CD4-positive, alpha-beta memory T cell (primary cell): ENCODE measurements around the gene DCP2. TPM values are rescaled to one million over a fixed set of nuclear protein-coding genes. Genes with fewer than 3 reads are reported as not detected.

Source experiments
- CTCF ChIA-PET: fragments of 350-600 bp; sonication (Branson Sonifier 250); formaldehyde crosslinking; loops from one replicate; lab custom pipeline; 2021; ENCODE audit warnings: inconsistent platforms; ENCODE audit not compliant: partially characterized antibody; lab: Charles Lee
- POLR2A ChIA-PET: fragments of 350-600 bp; sonication (Branson Sonifier 250); formaldehyde crosslinking; loops from one replicate; lab custom pipeline; 2021; ENCODE audit not compliant: partially characterized antibody; lab: Charles Lee
- DNase-seq, 5 donors: peaks; one replicate each; pipeline versions ENCODE4 v3.0.0 to v3.0.0-alpha.2; 2020 to 2022; ENCODE audit warnings: mixed read lengths in 1 of 5
- H3K27ac ChIP-seq: one replicate; pipeline ENCODE4 v1.7.0; 2013; ENCODE audit warnings: low read depth, low read length
- H3K27me3 ChIP-seq: 2 replicates; pipeline ENCODE4 v1.7.0; 2013; ENCODE audit warnings: mild to moderate bottlenecking, low read length, moderate library complexity; ENCODE audit not compliant: insufficient read depth
- H3K36me3 ChIP-seq: 2 replicates; pipeline ENCODE4 v1.7.0; 2013; ENCODE audit warnings: mild to moderate bottlenecking, low read length, moderate library complexity; ENCODE audit not compliant: insufficient read depth
- H3K4me1 ChIP-seq: 2 replicates; pipeline ENCODE4 v1.7.0; 2013; ENCODE audit warnings: mild to moderate bottlenecking, low read length, moderate library complexity; ENCODE audit not compliant: insufficient read depth
- H3K4me3 ChIP-seq, 2 donors: one replicate each; pipeline ENCODE4 v1.7.0; 2013; ENCODE audit warnings: low read length in 2 of 2, mild to moderate bottlenecking in 1 of 2
- H3K9me3 ChIP-seq, 2 donors: one replicate each; pipeline ENCODE4 v1.7.0; 2013; ENCODE audit warnings: low read length in 2 of 2, control low read depth in 1 of 2; ENCODE audit not compliant: control insufficient read depth in 1 of 2
- H3K27ac Mint-ChIP-seq, 7 donors: one replicate each; pipeline ENCODE4 v1.8.0; 2020 to 2021; ENCODE audit warnings: mixed read lengths in 7 of 7, mild to moderate bottlenecking in 6 of 7, inconsistent platforms in 3 of 7, moderate library complexity in 3 of 7
- H3K27me3 Mint-ChIP-seq, 2 donors: one replicate each; pipeline ENCODE4 v1.8.0; 2020 to 2021; ENCODE audit warnings: mixed read lengths in 2 of 2
- H3K36me3 Mint-ChIP-seq, 2 donors: one replicate each; pipeline ENCODE4 v1.8.0; 2020 to 2021; ENCODE audit warnings: mixed read lengths in 2 of 2, inconsistent platforms in 1 of 2, mild to moderate bottlenecking in 1 of 2
- H3K4me1 Mint-ChIP-seq, 4 donors: one replicate each; pipeline ENCODE4 v1.8.0; 2020 to 2021; ENCODE audit warnings: mixed read lengths in 4 of 4, mild to moderate bottlenecking in 1 of 4
- H3K4me3 Mint-ChIP-seq, 8 donors: one replicate each; pipeline ENCODE4 v1.8.0; 2020 to 2021; ENCODE audit warnings: mixed read lengths in 8 of 8, mild to moderate bottlenecking in 7 of 8, moderate library complexity in 6 of 8, inconsistent platforms in 3 of 8
- H3K9me3 Mint-ChIP-seq, 8 donors: one replicate each; pipeline ENCODE4 v1.8.0; 2020 to 2021; ENCODE audit warnings: mixed read lengths in 8 of 8, mild to moderate bottlenecking in 5 of 8, inconsistent platforms in 3 of 8, moderate library complexity in 1 of 8
- intact Hi-C: fragments of 100-400 bp; cut with micrococcal nuclease; formaldehyde crosslinking; loops from one replicate; pipeline ENCODE4 v1.15.1; 2023
- polyA plus RNA-seq, 2 donors: library from polyadenylated mRNA; unstranded; fragments of 300-500 nt; fragmentation: Illumina TruSeq; gene quantifications; one replicate each; pipeline ENCODE4 v1.2.3, GENCODE V29; 2021
- total RNA-seq, 2 experiments: library from RNA; stranded (reverse); gene quantifications; one replicate each; pipeline ENCODE4 v1.2.3, GENCODE V29; 2021

DCP2 gene
- total RNA-seq (100 to 1,000 TPM; 116 to 123 TPM), polyA plus RNA-seq (10 to 100 TPM; 54.0 to 75.4 TPM)

DNA sequence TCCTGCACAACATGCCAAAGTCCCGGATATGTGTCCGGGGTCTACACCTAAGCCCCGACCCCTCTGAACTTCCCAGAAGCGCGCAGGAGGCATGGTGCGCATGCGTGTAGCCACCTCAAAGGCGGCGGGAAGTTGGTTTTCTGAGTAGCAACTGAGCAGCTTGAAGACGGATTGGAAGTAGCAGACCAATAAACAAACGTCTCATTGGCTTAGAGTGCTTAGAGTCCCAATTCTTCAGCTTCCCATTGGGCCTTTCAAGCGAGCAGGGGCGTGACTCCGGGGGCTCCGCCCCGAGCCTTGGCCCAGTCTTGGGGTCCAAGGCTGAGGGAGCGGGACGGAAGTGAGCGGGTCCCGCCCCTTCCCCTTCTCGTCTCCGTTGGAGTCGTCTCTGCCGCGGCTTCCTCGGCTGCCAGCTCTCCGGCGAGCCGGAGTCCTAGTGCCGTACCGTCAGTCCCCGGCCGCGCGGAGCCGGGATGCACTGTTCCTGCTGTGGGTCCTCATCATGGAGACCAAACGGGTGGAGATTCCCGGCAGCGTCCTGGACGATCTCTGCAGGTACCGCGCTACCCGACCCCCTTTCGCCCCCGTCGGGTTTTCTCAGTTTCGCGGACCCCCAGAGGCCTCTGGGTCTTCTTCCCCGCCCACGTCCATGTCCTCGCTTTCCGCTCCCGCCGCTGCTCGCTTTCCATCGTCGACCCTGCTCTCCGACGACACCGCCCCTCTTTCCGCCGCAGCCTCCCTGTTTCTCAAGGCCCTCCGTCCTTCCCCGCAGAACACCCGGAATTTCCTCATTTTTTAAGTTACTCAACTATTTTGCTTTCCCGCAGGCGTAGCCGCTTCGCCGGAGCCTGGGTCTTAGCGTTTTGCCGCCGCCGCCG, at the start of gene DCP2:
Gene DCP2, plus strand, starts transcription at position 367 of the 878 bp plus-strand sequence. Its CDS starts 136 bp downstream, at position 503.
- Histone ChIP-seq H3K9me3 (no peaks in the 10 kb centered on the region), H3K4me3 (peak within 1 kb of the TSS; percentile 77 to 79), H3K4me1 (peaks cover 45% of the 10 kb centered on the region), H3K27me3 (no peaks in the 10 kb centered on the region), H3K36me3 (no peaks in the 10 kb centered on the region), H3K27ac (peak within 1 kb of the TSS; percentile 85)
- Mint-ChIP-seq H3K36me3 (peaks cover 0 to 32% of the 10 kb centered on the region in 2 donors), H3K27me3 (peaks cover 0 to 4% of the 10 kb centered on the region in 2 donors), H3K4me1 (peaks cover 31 to 63% (median 43%) of the 10 kb centered on the region in 4 donors), H3K4me3 (peak within 1 kb of the TSS; percentile 96 to 100 (median 99)), H3K9me3 (peaks cover 0 to 5% (median 0%) of the 10 kb centered on the region in 8 donors), H3K27ac (peak within 1 kb of the TSS; percentile 94 to 98 (median 97))
- POLR2A ChIA-PET, result interaction anchor here (0.8 to 2.4 kb wide), 27 partner anchors 9 to 816 kb away, joined by 3 to 53 read pairs (median 5); partner anchors contain the start of genes REEP5, SRP19 and YTHDC2
- intact Hi-C loops, result loop anchor here (1.0 to 5.0 kb wide), 6 partner anchors 46 to 536 kb away; partner anchors contain the start of genes REEP5, SRP19 and YTHDC2
- CTCF ChIA-PET, result interaction anchor here (0.7 to 4.1 kb wide), 14 partner anchors 9 to 629 kb away, joined by 3 to 32 read pairs (median 4); partner anchors contain the start of genes REEP5 and SRP19
- DNase-seq, result peak; percentile 95 to 97 (median 97)

DNA sequence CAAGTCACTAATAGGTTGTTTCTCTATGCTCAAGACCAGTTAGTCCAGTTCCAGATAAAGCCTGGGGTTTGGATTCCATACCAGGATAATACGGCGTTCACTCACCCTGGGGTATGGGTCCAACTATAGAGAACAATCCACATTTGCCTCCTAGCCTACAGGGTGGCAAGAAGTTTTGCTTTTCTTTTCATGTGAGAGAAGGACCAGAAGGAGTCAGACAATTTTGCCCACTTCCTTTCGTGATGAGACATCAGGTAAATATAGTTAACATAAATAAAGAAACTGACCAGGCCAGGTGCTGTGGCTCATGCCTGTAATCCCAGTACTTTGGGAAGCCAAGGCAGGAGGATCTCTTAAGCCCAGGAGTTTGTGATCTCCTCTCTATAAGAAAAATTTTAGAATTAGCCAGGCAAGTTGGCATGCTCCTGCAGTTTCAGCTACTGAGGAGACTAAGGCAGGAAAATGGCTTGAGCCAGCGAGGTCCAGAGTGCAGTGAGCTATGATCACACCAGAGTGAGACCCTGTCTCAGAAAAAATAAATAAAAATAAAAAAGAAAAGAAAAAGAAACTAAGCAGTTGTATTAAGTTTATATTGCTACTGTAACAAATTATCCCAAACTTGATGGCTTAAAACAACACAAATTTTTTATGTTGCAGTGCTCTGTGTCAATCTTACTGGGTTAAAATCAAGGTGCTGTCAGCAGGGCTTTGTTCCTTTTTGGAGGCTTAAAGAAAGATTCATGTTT, 47.1 kb upstream of the DCP2 start:
- Mint-ChIP-seq H3K36me3 (no peaks in the 10 kb centered on the region), H3K9me3 (no peaks in the 10 kb centered on the region), H3K27ac (peak overlapping the region; percentile 57 to 94 (median 78)), H3K27me3 (no peaks in the 10 kb centered on the region), H3K4me3 (peak overlapping the region; percentile 41 to 83 (median 74)), H3K4me1 (peaks cover 36 to 61% (median 46%) of the 10 kb centered on the region in 4 donors)
- CTCF ChIA-PET, result interaction anchor here (0.9 to 2.7 kb wide), 4 partner anchors 8 to 81 kb away, joined by 3 to 17 read pairs (median 4); partner anchors contain the start of gene REEP5
- intact Hi-C loops, result loop anchor here (1.0 kb wide), 1 partner anchor 7 kb away; the partner anchor contains the start of gene REEP5
- POLR2A ChIA-PET, result interaction anchor here (0.6 to 1.9 kb wide), 7 partner anchors 8 to 222 kb away, joined by 3 to 8 read pairs (median 5); partner anchors contain the start of genes DCP2, REEP5 and SRP19
- Histone ChIP-seq H3K27ac (peak overlapping the region; percentile 26), H3K4me1 (peaks cover 55% of the 10 kb centered on the region), H3K27me3 (no peaks in the 10 kb centered on the region), H3K9me3 (no peaks in the 10 kb centered on the region), H3K36me3 (no peaks in the 10 kb centered on the region), H3K4me3 (no peak overlapping the region)
- no peak for DNase-seq

- intact Hi-C loops, result loop anchor here (1.0 kb wide), 1 partner anchor 8 kb away; the partner anchor contains the start of gene REEP5
- Mint-ChIP-seq H3K4me1 (peaks cover 36 to 61% (median 46%) of the 10 kb centered on the region in 4 donors), H3K27me3 (no peaks in the 10 kb centered on the region), H3K27ac (peak overlapping the region in 6 of 7 donors; percentile 5 to 83 (median 18)), H3K36me3 (no peaks in the 10 kb centered on the region), H3K9me3 (no peaks in the 10 kb centered on the region), H3K4me3 (peak overlapping the region; percentile 2 to 80 (median 72))
- Histone ChIP-seq H3K4me1 (peaks cover 55% of the 10 kb centered on the region), H3K4me3 (no peak overlapping the region), H3K27me3 (no peaks in the 10 kb centered on the region), H3K36me3 (no peaks in the 10 kb centered on the region), H3K9me3 (no peaks in the 10 kb centered on the region), H3K27ac (no peak overlapping the region)
- peak; percentile 55 to 76 (median 69) for DNase-seq
- ChIA-PET CTCF (interaction anchor here (0.7 to 2.7 kb wide), 5 partner anchors 9 to 82 kb away, joined by 3 to 17 read pairs (median 3); partner anchors contain the start of gene REEP5), POLR2A (interaction anchor here (0.6 to 1.9 kb wide), 7 partner anchors 9 to 222 kb away, joined by 3 to 8 read pairs (median 5); partner anchors contain the start of genes DCP2, REEP5 and SRP19)
Observed at GRCh38 chr5:112930082-112930344, 46.6 kb upstream of the DCP2 start.

DNA sequence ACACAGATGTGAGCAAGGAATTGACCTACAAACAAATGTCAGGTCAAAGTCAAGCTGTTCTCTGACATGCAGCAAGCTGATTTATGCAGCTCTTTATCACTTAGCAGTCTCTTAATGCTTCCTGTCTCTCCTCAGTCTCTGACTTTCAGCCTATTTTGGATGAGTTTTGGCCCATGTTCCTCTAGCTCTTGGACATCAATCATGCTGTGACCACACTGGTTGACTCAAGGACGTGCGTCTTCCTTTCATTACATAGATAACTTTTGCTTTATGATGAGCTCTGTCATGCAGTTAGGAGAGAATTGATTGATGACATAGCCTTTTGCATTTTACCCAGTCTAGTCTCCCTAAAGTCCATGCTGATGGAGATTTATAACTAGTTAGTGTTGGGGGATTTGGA, 45.1 kb upstream of the DCP2 start:
- Histone ChIP-seq H3K4me1 (peaks cover 55% of the 10 kb centered on the region), H3K36me3 (no peaks in the 10 kb centered on the region), H3K27ac (no peak overlapping the region), H3K4me3 (no peak overlapping the region), H3K9me3 (no peaks in the 10 kb centered on the region), H3K27me3 (no peaks in the 10 kb centered on the region)
- no peaks in the 10 kb centered on the region for H3K27me3 Mint-ChIP-seq
- H3K27ac Mint-ChIP-seq, result peak overlapping the region in 3 of 7 donors; percentile 1 to 76 (median 23)
- DNase-seq, result no peak
- ChIA-PET POLR2A (interaction anchor here (1.0 to 1.2 kb wide), 2 partner anchors 10 to 224 kb away, joined by 3 to 4 read pairs; partner anchors contain the start of gene REEP5), CTCF (interaction anchor here (0.5 to 2.7 kb wide), 4 partner anchors 8 to 83 kb away, joined by 3 to 17 read pairs (median 4); partner anchors contain the start of gene REEP5)
- intact Hi-C loops, result no loop called here
- no peaks in the 10 kb centered on the region for H3K9me3 Mint-ChIP-seq
- no peaks in the 10 kb centered on the region for H3K36me3 Mint-ChIP-seq
- H3K4me1 Mint-ChIP-seq, result peaks cover 35 to 61% (median 46%) of the 10 kb centered on the region in 4 donors
- H3K4me3 Mint-ChIP-seq, result no peak overlapping the region

DNA sequence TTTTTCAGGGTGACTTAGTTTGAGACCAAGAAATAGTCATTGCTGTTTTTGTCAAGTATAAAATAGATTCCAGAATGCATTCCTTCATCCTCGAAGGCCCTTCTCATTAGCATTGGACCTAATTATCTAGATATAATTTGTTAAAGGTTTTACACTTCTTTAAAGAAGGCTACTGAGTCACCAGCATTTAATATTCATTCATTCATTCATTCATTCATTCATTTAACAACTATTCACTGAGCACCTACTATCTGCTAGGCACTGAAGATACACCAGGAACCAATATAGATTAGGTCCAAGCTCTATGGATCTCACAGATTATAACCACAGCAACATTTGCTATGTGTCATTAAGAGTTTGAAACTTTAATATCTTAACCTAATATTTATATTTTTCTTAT, 43.5 kb upstream of the DCP2 start:
- ChIA-PET CTCF (no interaction called here), POLR2A (no interaction called here)
- no peak overlapping the region for H3K4me3 ChIP-seq
- H3K27me3 ChIP-seq, result no peaks in the 10 kb centered on the region
- H3K27ac ChIP-seq, result no peak overlapping the region
- H3K36me3 ChIP-seq, result no peaks in the 10 kb centered on the region
- peaks cover 30 to 48% (median 37%) of the 10 kb centered on the region in 4 donors for H3K4me1 Mint-ChIP-seq
- no peak overlapping the region for H3K4me3 Mint-ChIP-seq
- no peaks in the 10 kb centered on the region for H3K9me3 ChIP-seq
- no peak for DNase-seq
- intact Hi-C loops, result no loop called here
- H3K27ac Mint-ChIP-seq, result no peak overlapping the region
- H3K4me1 ChIP-seq, result peaks cover 39% of the 10 kb centered on the region
- no peaks in the 10 kb centered on the region for H3K9me3 Mint-ChIP-seq
- H3K36me3 Mint-ChIP-seq, result no peaks in the 10 kb centered on the region
- no peaks in the 10 kb centered on the region for H3K27me3 Mint-ChIP-seq

GRCh38 chr5:112933651-112934365, 42.8 kb upstream of the DCP2 start:
- H3K27me3 Mint-ChIP-seq, result no peaks in the 10 kb centered on the region
- no peak for DNase-seq

More at GRCh38 chr5:112933651-112934365, 42.8 kb upstream of the DCP2 start:
- no peaks in the 10 kb centered on the region for H3K9me3 Mint-ChIP-seq
- intact Hi-C loops, result no loop called here
- H3K36me3 Mint-ChIP-seq, result no peaks in the 10 kb centered on the region
- Histone ChIP-seq H3K36me3 (no peaks in the 10 kb centered on the region), H3K27ac (no peak overlapping the region), H3K27me3 (no peaks in the 10 kb centered on the region), H3K9me3 (no peaks in the 10 kb centered on the region), H3K4me3 (no peak overlapping the region), H3K4me1 (peaks cover 32% of the 10 kb centered on the region)
- H3K27ac Mint-ChIP-seq, result no peak overlapping the region
- ChIA-PET CTCF (interaction anchor here (1.0 to 1.4 kb wide), 3 partner anchors 10 to 33 kb away, joined by 3 to 7 read pairs (median 4); no protein-coding TSS in a partner anchor), POLR2A (interaction anchor here (1.3 kb wide), 1 partner anchor 73 kb away, joined by 4 read pairs; the partner anchor contains the start of gene SRP19)
- H3K4me3 Mint-ChIP-seq, result no peak overlapping the region
- H3K4me1 Mint-ChIP-seq, result peaks cover 23 to 41% (median 30%) of the 10 kb centered on the region in 4 donors
